HL-60 (cell line): ENCODE measurements around the gene TRDMT1.

ENCODE experiments used
- DNase-seq, 2 experiments: peaks; one replicate each; pipeline ENCODE4 v3.0.0-alpha.2; 2010 to 2020; ENCODE audit warnings: low read depth in 1 of 2, low spot score in 1 of 2
- H3K27ac ChIP-seq: fragments of 250-450 bp; sonication (Bioruptor Pico); replicated peaks from 2 replicates; pipeline ENCODE4 v1.5.1; 2020; ENCODE audit warnings: mild to moderate bottlenecking, moderate library complexity
- H3K27me3 ChIP-seq: fragments of 250-450 bp; sonication (Bioruptor Pico); 2 replicates; pipeline ENCODE4 v1.5.1; 2021; ENCODE audit warnings: mild to moderate bottlenecking, moderate library complexity; ENCODE audit not compliant: insufficient read depth, poor library complexity, severe bottlenecking
- H3K4me3 ChIP-seq: replicated peaks from 2 replicates; pipeline ENCODE4 v1.5.1; 2011; ENCODE audit warnings: mild to moderate bottlenecking, control low read depth, low read length; ENCODE audit not compliant: insufficient read depth
- CTCF ChIP-seq: IDR thresholded peaks from one replicate; pipeline ENCODE4 v1.5.1; 2011; ENCODE audit warnings: low read length, control low read depth, inconsistent platforms; ENCODE audit not compliant: insufficient read depth
- GABPA ChIP-seq: IDR thresholded peaks from 2 replicates; pipeline ENCODE4 v1.6.1; 2012; ENCODE audit warnings: low read depth
- POLR2AphosphoS5 ChIP-seq: IDR thresholded peaks from 2 replicates; pipeline ENCODE4 v1.6.1; 2012; ENCODE audit warnings: low read depth
- REST ChIP-seq: IDR thresholded peaks from 2 replicates; pipeline ENCODE4 v1.6.1; 2012; ENCODE audit warnings: low read depth; ENCODE audit not compliant: insufficient replicate concordance
- SPI1 ChIP-seq: IDR thresholded peaks from 2 replicates; pipeline ENCODE4 v1.6.1; 2012; ENCODE audit warnings: low read depth, mild to moderate bottlenecking, borderline replicate concordance

The TRDMT1 gene

DNA sequence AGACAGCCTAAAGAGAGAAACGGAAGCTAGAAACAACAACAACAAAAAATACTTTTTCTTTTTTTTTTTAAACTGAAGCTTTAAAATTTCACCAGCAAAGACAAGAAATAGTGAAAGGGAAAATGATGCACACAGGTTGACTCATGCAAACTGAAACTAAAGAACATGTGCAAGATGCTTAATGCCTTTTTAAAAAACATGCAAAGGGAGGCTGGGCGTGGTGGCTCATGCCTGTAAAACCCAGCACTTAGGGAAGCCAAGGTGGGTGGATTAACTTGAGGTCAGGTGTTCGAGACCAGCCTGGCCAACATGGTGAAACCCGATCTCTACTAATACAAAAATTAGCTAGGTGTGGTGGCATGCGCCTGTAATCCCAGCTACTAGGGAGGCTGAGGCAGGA lies 56.7 kb downstream of the TRDMT1 start:
- Histone ChIP-seq H3K4me3 (no peak overlapping the region), H3K27ac (no peak overlapping the region), H3K27me3 (no peaks in the 10 kb centered on the region)
- no peak for TF ChIP-seq SPI1
- no peak for TF ChIP-seq POLR2AphosphoS5
- TF ChIP-seq CTCF, result no peak
- TF ChIP-seq REST, result no peak
- TF ChIP-seq GABPA, result no peak
- DNase-seq, result no peak

DNA sequence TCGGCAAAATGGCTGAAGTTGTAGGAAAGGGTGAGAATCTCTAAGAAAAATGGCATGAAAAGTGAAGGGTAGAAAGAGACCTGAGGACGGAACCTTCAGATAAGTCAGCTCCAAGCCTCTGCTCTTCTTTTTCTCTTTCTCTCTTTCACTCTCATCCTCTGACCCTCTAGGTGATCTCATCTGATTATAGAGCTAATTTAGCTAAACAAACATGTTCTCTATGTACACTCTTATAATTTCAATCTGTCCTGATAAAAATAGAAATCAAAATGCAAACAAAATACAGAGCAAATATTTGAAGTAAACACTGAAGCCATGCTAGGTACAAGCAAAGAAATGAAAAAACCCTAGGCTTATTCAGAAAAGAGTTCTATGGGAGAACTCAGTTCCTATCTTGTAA lies 57.4 kb downstream of the TRDMT1 start:
- TF ChIP-seq POLR2AphosphoS5 (no peak), GABPA (no peak), CTCF (no peak), SPI1 (no peak), REST (no peak)
- Histone ChIP-seq H3K27ac (no peak overlapping the region), H3K4me3 (no peak overlapping the region), H3K27me3 (no peaks in the 10 kb centered on the region)
- DNase-seq, result no peak

GRCh38 chr10:17143055-17143690 lies 58.3 kb downstream of the TRDMT1 start:
- Histone ChIP-seq H3K27me3 (no peaks in the 10 kb centered on the region), H3K4me3 (no peak overlapping the region), H3K27ac (no peak overlapping the region)
- no peak for DNase-seq
- no peak for TF ChIP-seq REST
- TF ChIP-seq GABPA, result no peak
